ENCODE results near the gene MYOCD.

DNA sequence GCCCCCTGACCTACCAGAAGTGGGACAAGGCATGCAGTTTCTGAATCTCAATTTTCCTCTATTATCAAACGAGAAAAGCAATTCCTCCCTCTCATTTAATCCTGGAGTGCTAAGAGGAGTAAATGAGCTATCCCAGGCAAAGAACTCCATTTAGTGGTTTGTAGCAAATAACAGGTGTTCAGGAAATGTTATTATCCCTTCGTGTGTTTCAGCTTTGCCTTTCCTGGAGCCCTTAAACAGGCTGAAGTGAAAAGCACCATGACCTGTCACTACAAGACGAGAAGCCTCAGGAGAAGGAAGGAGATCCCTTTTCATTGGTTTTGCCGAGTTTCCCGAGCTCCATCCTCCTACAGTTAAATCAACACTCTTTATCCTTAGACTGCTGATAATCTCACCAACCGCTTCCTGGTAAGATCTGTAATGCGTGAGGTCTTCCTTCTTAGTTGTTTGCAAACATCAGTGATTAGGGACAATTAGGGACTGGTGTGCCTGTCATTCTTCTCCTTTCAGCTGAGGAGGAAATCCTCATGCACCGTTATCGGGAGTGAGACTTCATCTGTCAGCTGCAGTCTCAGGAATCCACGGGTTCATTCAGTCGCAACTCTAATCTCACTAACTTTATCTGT lies 30.8 kb upstream of the MYOCD start:
- TF ChIP-seq POLR2AphosphoS5 (IDR thresholded peaks at IDR 0.05; ENCODE audit: low read depth, low read length) = no peak
- no peak for TF ChIP-seq SIN3A (IDR thresholded peaks at IDR 0.05; ENCODE audit: borderline replicate concordance, insufficient read depth, low read length)
- TF ChIP-seq TAF1 (IDR thresholded peaks at IDR 0.05; ENCODE audit: borderline replicate concordance, insufficient read depth, low read length) = no peak
- TF ChIP-seq, protein P1, sequence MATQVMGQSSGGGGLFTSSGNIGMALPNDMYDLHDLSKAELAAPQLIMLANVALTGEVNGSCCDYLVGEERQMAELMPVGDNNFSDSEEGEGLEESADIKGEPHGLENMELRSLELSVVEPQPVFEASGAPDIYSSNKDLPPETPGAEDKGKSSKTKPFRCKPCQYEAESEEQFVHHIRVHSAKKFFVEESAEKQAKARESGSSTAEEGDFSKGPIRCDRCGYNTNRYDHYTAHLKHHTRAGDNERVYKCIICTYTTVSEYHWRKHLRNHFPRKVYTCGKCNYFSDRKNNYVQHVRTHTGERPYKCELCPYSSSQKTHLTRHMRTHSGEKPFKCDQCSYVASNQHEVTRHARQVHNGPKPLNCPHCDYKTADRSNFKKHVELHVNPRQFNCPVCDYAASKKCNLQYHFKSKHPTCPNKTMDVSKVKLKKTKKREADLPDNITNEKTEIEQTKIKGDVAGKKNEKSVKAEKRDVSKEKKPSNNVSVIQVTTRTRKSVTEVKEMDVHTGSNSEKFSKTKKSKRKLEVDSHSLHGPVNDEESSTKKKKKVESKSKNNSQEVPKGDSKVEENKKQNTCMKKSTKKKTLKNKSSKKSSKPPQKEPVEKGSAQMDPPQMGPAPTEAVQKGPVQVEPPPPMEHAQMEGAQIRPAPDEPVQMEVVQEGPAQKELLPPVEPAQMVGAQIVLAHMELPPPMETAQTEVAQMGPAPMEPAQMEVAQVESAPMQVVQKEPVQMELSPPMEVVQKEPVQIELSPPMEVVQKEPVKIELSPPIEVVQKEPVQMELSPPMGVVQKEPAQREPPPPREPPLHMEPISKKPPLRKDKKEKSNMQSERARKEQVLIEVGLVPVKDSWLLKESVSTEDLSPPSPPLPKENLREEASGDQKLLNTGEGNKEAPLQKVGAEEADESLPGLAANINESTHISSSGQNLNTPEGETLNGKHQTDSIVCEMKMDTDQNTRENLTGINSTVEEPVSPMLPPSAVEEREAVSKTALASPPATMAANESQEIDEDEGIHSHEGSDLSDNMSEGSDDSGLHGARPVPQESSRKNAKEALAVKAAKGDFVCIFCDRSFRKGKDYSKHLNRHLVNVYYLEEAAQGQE (IDR thresholded peaks at IDR 0.05; ENCODE audit: insufficient read depth in 1 of 2, low read depth in 2 of 2, low read length in 2 of 2) = no peak

Measured in PFSK-1 (cell line).